Astrocyte (in vitro differentiated cells and primary cell): ENCODE data around the gene CACNA1B. TPM values are rescaled to one million over a fixed set of nuclear protein-coding genes. Genes with fewer than 3 reads are reported as not detected.

Experiments
- DNase-seq: peaks from one replicate; pipeline ENCODE4 v3.0.0-alpha.2; 2010; ENCODE audit warnings: low read depth
- FAIRE-seq: peaks from 2 replicates; lab custom pipeline; 2011; peaks lifted over from hg19 to GRCh38; lab: Jason Lieb, UNC
- H2AFZ ChIP-seq: 2 replicates; pipeline ENCODE4 v1.6.0; 2012; ENCODE audit warnings: low read depth, low read length, inconsistent platforms
- H3K27ac ChIP-seq: 2 replicates; pipeline ENCODE4 v1.5.1; 2011; ENCODE audit warnings: low read depth, low read length, inconsistent platforms
- H3K27me3 ChIP-seq: 2 replicates; pipeline ENCODE4 v1.6.0; 2011; ENCODE audit warnings: low read length, inconsistent platforms; ENCODE audit not compliant: insufficient read depth
- H3K36me3 ChIP-seq: 2 replicates; pipeline ENCODE4 v1.5.1; 2011; ENCODE audit warnings: low read length, inconsistent platforms; ENCODE audit not compliant: insufficient read depth
- H3K4me1 ChIP-seq: 2 replicates; pipeline ENCODE4 v1.5.1; 2011; ENCODE audit warnings: low read length, inconsistent platforms; ENCODE audit not compliant: insufficient read depth
- H3K4me2 ChIP-seq: 2 replicates; pipeline ENCODE4 v1.6.0; 2012; ENCODE audit warnings: low read length, inconsistent platforms
- H3K4me3 ChIP-seq: 2 replicates; pipeline ENCODE4 v1.5.1; 2011; ENCODE audit warnings: low read depth, mild to moderate bottlenecking, low read length, inconsistent platforms; ENCODE audit not compliant: insufficient read depth
- H3K79me2 ChIP-seq: 2 replicates; pipeline ENCODE4 v1.6.0; 2012; ENCODE audit warnings: mild to moderate bottlenecking, low read length, inconsistent platforms; ENCODE audit not compliant: insufficient read depth
- H3K9ac ChIP-seq: 2 replicates; pipeline ENCODE4 v1.6.0; 2012; ENCODE audit warnings: mild to moderate bottlenecking, low read length, inconsistent platforms
- H3K9me3 ChIP-seq: 2 replicates; pipeline ENCODE4 v1.5.1; 2012; ENCODE audit warnings: low read depth, mild to moderate bottlenecking, low read length, inconsistent platforms; ENCODE audit not compliant: insufficient read depth
- H4K20me1 ChIP-seq: 2 replicates; pipeline ENCODE4 v1.6.0; 2012; ENCODE audit warnings: low read length, inconsistent platforms; ENCODE audit not compliant: insufficient read depth
- H3K27ac Mint-ChIP-seq: one replicate; pipeline ENCODE4 v1.8.0; 2021; ENCODE audit warnings: mild to moderate bottlenecking, mixed read lengths; ENCODE audit not compliant: unreplicated experiment
- H3K27me3 Mint-ChIP-seq: one replicate; pipeline ENCODE4 v1.8.0; 2021; ENCODE audit warnings: low read depth, mixed read lengths; ENCODE audit not compliant: unreplicated experiment
- H3K36me3 Mint-ChIP-seq: one replicate; pipeline ENCODE4 v1.8.0; 2021; ENCODE audit warnings: low read depth, mixed read lengths; ENCODE audit not compliant: unreplicated experiment
- H3K4me1 Mint-ChIP-seq: one replicate; pipeline ENCODE4 v1.8.0; 2021; ENCODE audit warnings: low read depth, mixed read lengths; ENCODE audit not compliant: unreplicated experiment
- H3K4me3 Mint-ChIP-seq: one replicate; pipeline ENCODE4 v1.8.0; 2021; ENCODE audit warnings: mild to moderate bottlenecking, moderate library complexity, mixed read lengths; ENCODE audit not compliant: unreplicated experiment
- H3K9me3 Mint-ChIP-seq: one replicate; pipeline ENCODE4 v1.8.0; 2021; ENCODE audit warnings: mild to moderate bottlenecking, mixed read lengths; ENCODE audit not compliant: unreplicated experiment
- CTCF ChIP-seq: IDR thresholded peaks from 2 replicates; pipeline ENCODE4 v1.5.1; 2011; ENCODE audit warnings: low read depth, mild to moderate bottlenecking, inconsistent platforms, low read length, moderate library complexity; ENCODE audit not compliant: insufficient read depth
- EZH2 ChIP-seq: IDR thresholded peaks from 2 replicates; pipeline ENCODE4 v1.6.1; 2012; ENCODE audit warnings: mild to moderate bottlenecking, low read length, inconsistent platforms; ENCODE audit not compliant: insufficient read depth
- total RNA-seq: library from RNA; stranded (reverse); gene quantifications from 2 replicates; pipeline ENCODE4 v1.2.1, GENCODE V29; 2021

Gene CACNA1B
- total RNA-seq, 1 donor from 2014 or later = 3.1 TPM

DNA sequence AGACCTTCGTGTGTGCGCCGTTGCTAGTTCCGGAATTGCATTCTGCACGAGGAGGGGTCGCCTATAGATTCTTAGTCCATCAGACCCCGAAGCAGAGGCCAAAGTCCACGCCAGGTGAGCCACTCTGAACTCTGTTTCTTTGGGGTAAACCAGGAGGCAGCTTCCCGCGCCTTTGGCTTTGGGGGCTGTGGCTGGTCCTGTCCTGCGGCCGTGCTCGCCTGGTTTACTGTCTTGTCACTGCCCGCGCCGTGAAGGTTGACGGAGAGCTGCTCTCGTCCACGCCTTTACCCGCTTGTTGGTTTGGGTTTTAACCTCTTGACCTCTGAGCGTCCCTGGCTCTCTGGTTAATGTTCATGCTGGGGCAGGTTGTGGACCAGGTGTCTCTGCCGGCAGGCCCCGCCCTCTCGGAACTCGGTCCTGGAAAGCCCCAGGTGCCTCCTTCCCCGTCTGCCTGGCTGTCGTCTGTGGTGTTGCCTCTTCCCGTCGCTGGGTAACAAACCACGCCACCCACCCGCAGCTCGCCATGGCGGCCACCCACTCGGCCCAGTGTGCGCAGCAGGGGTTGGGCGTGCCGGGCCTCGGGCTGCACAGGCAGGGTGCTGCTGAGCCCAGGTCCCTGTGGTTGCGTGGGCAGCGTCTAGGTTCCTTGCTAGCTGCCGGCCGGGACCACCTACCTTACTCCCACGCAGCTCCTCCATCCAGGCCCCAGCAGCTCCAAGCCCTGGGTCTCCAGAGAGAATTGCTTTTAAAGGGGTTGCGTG, 44.6 kb upstream of the CACNA1B start:
- H3K4me3 Mint-ChIP-seq = no peak overlapping the region
- no peak overlapping the region for H3K27ac ChIP-seq
- no peaks in the 10 kb centered on the region for H3K9me3 ChIP-seq
- no peak overlapping the region for H3K27ac Mint-ChIP-seq
- no peak for DNase-seq
- no peaks in the 10 kb centered on the region for H3K4me1 ChIP-seq
- H3K36me3 ChIP-seq = peaks cover 9% of the 10 kb centered on the region
- FAIRE-seq = no peak
- H3K4me3 ChIP-seq = no peak overlapping the region
- H3K4me2 ChIP-seq = no peak overlapping the region
- H3K27me3 ChIP-seq = no peaks in the 10 kb centered on the region
- peaks cover 46% of the 10 kb centered on the region for H4K20me1 ChIP-seq
- no peaks in the 10 kb centered on the region for H3K9me3 Mint-ChIP-seq
- peaks cover 10% of the 10 kb centered on the region for H3K36me3 Mint-ChIP-seq
- H3K4me1 Mint-ChIP-seq = peaks cover 4% of the 10 kb centered on the region
- no peak overlapping the region for H3K9ac ChIP-seq
- no peak overlapping the region for H2AFZ ChIP-seq
- no peaks in the 10 kb centered on the region for H3K27me3 Mint-ChIP-seq
- no peaks in the 10 kb centered on the region for H3K79me2 ChIP-seq
- no peak for TF ChIP-seq CTCF
- no peak for TF ChIP-seq EZH2

DNA sequence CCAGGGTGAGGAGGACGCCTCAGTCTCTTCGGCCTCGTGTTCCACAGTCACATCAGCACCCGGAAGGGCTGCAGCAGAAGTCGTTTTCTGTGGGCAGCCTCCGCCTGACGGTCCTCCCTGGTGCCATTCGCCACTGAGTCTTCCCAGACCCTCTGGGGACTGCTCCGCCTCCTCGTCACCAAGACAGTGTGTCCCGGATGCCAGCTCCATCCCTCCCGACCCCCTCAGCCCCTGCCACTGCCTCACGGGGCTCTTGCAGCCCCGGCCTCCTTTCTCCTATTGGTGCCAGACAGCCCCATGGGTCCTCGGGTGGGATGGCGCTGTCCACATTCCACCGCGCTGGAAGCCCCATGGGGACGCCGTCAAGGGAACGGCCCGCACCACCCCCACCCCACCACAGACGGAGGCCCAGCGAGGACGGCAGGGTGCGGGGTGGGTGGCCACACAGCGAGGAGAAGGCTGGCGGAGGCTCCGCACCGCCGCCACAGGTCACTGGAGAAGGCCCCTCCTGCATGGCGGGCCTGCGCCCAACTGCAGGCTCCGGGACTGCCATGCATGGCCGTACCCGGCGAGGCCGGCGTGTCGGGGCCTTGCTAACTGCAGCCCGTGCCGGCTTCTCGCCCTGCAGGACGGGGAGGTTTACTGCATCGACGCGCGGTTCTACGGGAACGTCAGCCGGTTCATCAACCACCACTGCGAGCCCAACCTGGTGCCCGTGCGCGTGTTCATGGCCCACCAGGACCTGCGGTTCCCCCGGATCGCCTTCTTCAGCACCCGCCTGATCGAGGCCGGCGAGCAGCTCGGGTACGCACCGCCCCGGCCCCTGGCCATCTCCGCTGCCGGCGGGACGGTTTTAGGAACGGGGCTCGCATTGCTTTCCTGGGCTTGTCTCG, 43.6 kb upstream of the CACNA1B start:
- no peak overlapping the region for H3K4me3 ChIP-seq
- no peak overlapping the region for H3K4me2 ChIP-seq
- DNase-seq (no peak), FAIRE-seq (no peak)
- H3K4me1 ChIP-seq = no peaks in the 10 kb centered on the region
- Mint-ChIP-seq H3K4me3 (no peak overlapping the region), H3K27me3 (no peaks in the 10 kb centered on the region), H3K9me3 (no peaks in the 10 kb centered on the region), H3K36me3 (peaks cover 10% of the 10 kb centered on the region), H3K27ac (no peak overlapping the region), H3K4me1 (peaks cover 4% of the 10 kb centered on the region)
- no peak overlapping the region for H3K9ac ChIP-seq
- no peaks in the 10 kb centered on the region for H3K79me2 ChIP-seq
- H2AFZ ChIP-seq = no peak overlapping the region
- no peak overlapping the region for H3K27ac ChIP-seq
- H3K27me3 ChIP-seq = no peaks in the 10 kb centered on the region
- TF ChIP-seq EZH2 (no peak), CTCF (no peak)
- H3K9me3 ChIP-seq = no peaks in the 10 kb centered on the region
- H4K20me1 ChIP-seq = peaks cover 37% of the 10 kb centered on the region
- H3K36me3 ChIP-seq = peaks cover 9% of the 10 kb centered on the region
